Mucosa of descending colon (tissue), 3 donors: ENCODE results near the gene GNAZ. TPM values are rescaled to one million over a fixed set of nuclear protein-coding genes. Genes with fewer than 3 reads are reported as not detected.

Experiments used
- ATAC-seq: fragments of 200-7000 bp; cut with Tn5 transposase; one replicate; pipeline ENCODE4 v1.9.1; 2020; ENCODE audit warnings: mild to moderate bottlenecking, moderate library complexity
- DNase-seq, 3 donors: peaks; one replicate each; pipeline ENCODE4 v3.0.0-alpha.2; 2020
- H3K36me3 ChIP-seq: fragments of 200-600 bp; one replicate; pipeline ENCODE4 v1.8.0; 2021; ENCODE audit warnings: low read depth, mild to moderate bottlenecking
- H3K4me1 ChIP-seq: fragments of 200-600 bp; one replicate; pipeline ENCODE4 v1.8.0; 2021; ENCODE audit warnings: low read depth, mild to moderate bottlenecking
- H3K4me3 ChIP-seq: fragments of 200-600 bp; one replicate; pipeline ENCODE4 v1.8.0; 2021; ENCODE audit warnings: mild to moderate bottlenecking
- H3K9me3 ChIP-seq: fragments of 200-600 bp; one replicate; pipeline ENCODE4 v1.8.0; 2021; ENCODE audit warnings: mild to moderate bottlenecking
- intact Hi-C, 2 donors: fragments of 100-400 bp; cut with DNase I in 1 of 2; cut with micrococcal nuclease in 1 of 2; formaldehyde crosslinking; loops; one replicate each; pipeline versions ENCODE4 v1.11.0 to v1.11.1; 2022; cut with DNase I, micrococcal nuclease
- total RNA-seq, 3 donors: library from RNA; stranded (reverse); fragmentation: NEBNext Ultra II Directional in 2 of 3; extraction: Animal tissue kit (Norgen Biotek cat#: 25700) in 2 of 3; gene quantifications; one replicate each; pipeline versions ENCODE4 v1.2.1 to v1.2.4, GENCODE V29; 2021 to 2023
- TF ChIP-seq, protein P1 (sequence below): fragments of 200-600 bp; IDR thresholded peaks from one replicate; pipeline ENCODE4 v1.8.0; 2022; ENCODE audit warnings: antibody characterized with exemption, mild to moderate bottlenecking
- donor health status: DM: no; HTN: no; CAD: no; lungs with moderate emphysema.
- donor health status: DM: no; HTN: no; CAD: no.
- donor health status: DM: no; HTN: yes; CAD: no.

GNAZ gene
- total RNA-seq, 3 donors from 2014 or later: 0.96 to 25.1 (median 1.7) TPM

DNA sequence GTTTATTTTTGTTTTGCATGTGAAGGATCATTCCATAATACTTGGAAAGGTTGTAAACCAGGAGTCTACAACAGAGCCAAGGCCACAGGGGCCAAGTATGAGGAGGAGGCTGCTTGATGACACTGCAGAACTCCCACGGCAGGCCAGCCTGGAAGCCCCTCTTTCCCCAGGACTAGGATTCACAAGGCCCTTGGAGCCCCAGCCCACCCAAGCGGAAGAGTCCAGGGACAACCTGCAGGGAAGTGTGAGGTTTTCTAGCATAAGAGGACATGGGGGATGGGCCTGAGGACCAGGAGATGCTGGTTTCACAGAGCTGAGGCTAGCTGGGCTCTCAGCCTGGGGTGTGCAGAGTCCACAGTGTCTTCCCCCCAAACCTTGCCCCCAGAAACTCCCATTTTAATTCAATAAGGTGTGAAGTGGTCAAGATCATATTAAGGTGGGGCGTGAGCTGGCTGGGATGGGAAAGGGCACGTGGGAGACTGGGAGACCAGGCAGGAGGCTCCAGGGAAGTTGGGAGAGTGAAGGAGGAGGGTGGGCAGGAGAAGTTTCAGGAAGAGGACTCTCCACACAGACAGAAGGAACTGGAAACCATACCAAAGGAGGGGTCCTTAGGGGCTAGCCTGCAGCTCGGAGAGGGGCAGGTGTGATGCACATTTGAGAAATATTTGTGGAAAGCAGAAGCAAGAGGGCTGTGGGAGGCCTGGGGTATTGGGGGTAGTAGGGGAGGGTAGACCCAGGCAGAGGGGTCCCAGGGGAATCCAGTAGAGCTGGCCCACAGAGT, 12.4 kb downstream of the GNAZ start:
- intact Hi-C loops: no loop called here
- no peak for ATAC-seq
- H3K4me3 ChIP-seq: no peak overlapping the region
- H3K9me3 ChIP-seq: no peaks in the 10 kb centered on the region
- no peak for DNase-seq
- no peaks in the 10 kb centered on the region for H3K4me1 ChIP-seq
- no peaks in the 10 kb centered on the region for H3K36me3 ChIP-seq
- TF ChIP-seq, protein P1, sequence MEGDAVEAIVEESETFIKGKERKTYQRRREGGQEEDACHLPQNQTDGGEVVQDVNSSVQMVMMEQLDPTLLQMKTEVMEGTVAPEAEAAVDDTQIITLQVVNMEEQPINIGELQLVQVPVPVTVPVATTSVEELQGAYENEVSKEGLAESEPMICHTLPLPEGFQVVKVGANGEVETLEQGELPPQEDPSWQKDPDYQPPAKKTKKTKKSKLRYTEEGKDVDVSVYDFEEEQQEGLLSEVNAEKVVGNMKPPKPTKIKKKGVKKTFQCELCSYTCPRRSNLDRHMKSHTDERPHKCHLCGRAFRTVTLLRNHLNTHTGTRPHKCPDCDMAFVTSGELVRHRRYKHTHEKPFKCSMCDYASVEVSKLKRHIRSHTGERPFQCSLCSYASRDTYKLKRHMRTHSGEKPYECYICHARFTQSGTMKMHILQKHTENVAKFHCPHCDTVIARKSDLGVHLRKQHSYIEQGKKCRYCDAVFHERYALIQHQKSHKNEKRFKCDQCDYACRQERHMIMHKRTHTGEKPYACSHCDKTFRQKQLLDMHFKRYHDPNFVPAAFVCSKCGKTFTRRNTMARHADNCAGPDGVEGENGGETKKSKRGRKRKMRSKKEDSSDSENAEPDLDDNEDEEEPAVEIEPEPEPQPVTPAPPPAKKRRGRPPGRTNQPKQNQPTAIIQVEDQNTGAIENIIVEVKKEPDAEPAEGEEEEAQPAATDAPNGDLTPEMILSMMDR: no peak

DNA sequence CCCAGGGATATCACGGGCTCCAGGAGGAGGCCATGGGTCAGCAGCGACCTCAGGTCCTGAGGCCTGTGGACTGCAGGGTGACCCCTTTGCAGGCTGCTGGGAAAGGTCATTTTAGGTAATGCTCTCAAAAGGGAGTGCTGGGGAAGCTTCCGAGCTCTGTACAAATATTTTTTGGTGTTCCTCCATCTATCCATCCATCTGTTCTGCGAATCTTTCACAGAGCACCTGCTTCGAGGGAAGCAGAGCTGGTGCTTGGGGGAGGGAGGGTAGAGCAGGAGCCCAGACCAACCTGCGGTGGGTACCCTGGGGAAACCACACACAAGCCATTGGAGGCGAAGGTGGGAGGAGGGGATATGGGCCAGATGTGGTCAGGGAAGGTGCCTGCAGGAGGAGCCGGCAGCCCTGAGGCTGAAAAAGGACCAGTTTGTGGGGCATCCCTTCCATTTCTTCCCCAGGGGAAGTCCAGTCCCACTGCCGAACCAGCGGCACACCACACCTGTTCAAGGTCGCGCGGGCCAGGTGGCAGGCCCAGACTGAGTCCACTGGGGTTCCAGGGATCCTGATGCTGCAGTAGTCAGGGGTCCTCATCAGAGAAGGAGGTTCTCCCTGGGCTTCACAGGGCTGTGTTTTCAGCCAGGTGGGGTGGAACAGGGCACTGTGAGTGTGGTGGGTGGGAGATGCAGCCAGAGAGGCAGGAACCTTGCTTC, 13.1 kb downstream of the GNAZ start:
- H3K4me3 ChIP-seq: no peak overlapping the region
- no peaks in the 10 kb centered on the region for H3K4me1 ChIP-seq
- intact Hi-C loops: no loop called here

DNA sequence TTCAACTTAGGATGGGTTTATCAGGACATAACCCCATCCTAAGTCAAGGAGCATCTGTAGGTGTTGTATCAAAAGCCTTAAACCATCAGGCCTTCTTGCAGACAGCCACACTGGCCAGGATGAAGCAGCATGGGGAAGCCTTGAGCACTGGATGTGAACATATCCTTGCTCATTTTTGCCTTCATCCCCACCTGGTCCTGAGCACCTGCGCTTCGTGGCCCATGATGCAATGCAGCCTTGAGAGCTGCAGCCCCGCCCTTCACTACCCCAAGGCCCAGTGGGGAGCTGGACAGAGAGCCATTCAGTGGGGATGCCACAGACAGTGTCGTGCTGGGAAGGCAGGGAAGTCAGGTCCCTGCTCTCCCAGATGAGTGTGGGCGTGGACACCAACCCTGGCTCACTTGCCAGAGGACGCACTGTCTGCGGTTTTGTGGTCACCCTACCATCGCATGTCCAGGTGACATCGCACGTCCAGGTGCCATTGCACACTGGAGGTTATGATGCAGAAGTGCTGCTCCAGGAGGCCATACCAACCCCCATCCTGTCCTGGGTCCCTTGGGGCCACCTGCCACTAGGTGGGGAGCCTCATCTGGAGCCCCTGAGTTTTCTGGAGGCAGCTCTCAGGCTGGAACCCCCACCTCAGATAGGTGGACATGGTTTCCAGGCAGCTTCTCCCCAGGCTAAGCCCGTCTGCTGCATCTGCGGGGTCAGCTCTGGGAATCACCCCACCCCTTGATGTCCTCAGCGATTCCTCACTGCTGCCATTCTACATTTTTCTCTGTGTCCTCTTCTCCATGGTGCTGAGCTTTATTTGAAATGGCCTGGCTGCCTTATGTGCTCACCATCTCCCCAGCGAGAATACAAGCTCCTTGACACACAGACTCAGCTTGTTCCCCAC, 14.4 kb downstream of the GNAZ start:
- ATAC-seq: no peak
- intact Hi-C loops: no loop called here
- no peak overlapping the region for H3K4me3 ChIP-seq
- H3K9me3 ChIP-seq: no peaks in the 10 kb centered on the region
- H3K36me3 ChIP-seq: no peaks in the 10 kb centered on the region
- no peaks in the 10 kb centered on the region for H3K4me1 ChIP-seq
- DNase-seq: no peak
- TF ChIP-seq, protein P1: no peak

More for the DNA sequence above, 13.1 kb downstream of the GNAZ start:
- TF ChIP-seq, protein P1: no peak
- no peaks in the 10 kb centered on the region for H3K9me3 ChIP-seq
- no peak for ATAC-seq
- no peaks in the 10 kb centered on the region for H3K36me3 ChIP-seq
- DNase-seq: no peak

DNA sequence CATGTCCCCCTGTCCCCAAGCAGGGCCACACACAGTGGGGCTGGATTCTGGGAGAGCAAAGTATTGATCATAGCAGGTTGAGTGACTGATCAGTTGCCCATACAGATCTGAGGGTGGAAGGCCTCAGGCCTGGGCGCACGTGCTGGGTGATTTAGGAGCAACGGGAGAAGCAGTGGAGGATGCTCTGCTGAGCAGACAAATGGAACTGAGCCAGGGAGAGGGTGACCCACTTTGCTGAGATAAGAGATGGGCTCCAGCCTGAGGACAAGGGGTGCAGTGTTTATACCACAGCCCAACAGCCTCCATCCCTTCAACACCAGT, 15.0 kb downstream of the GNAZ start:
- no peak for DNase-seq
- no peaks in the 10 kb centered on the region for H3K36me3 ChIP-seq
- TF ChIP-seq, protein P1: no peak
- ATAC-seq: no peak
- H3K9me3 ChIP-seq: no peaks in the 10 kb centered on the region
- no peak overlapping the region for H3K4me3 ChIP-seq
- intact Hi-C loops: no loop called here
- no peaks in the 10 kb centered on the region for H3K4me1 ChIP-seq

DNA sequence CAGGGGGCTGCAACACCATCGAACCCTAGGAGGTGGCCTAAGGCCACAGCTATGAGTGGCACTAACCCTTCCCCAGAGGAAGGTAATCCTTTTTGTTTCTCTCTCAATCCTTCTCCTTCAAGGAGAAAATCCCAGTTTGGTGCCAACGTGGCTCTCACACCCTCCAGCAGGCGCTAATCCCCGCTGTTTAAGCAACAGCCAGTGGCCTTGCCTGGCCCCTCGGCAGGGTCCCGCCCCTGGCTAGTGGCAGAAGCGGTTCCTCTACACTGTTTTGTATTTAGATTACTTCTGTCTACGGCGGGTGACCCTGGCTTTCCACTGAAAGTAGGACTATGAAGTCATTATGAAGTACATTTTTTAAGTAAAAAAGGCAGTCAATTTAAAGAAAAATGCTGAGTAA, 15.5 kb downstream of the GNAZ start:
- intact Hi-C loops: no loop called here

More for the DNA sequence above, 15.5 kb downstream of the GNAZ start:
- TF ChIP-seq, protein P1: no peak
- Histone ChIP-seq H3K36me3 (no peaks in the 10 kb centered on the region), H3K4me3 (no peak overlapping the region), H3K4me1 (no peaks in the 10 kb centered on the region), H3K9me3 (no peaks in the 10 kb centered on the region)
- ATAC-seq (no peak), DNase-seq (no peak)
